K562 (cell line): ENCODE data around the gene PLXNB3. TPM values are rescaled to one million over a fixed set of nuclear protein-coding genes. Genes with fewer than 3 reads are reported as not detected.
A peak's percentile ranks its signal among the peaks of the same experiment; 100 is the strongest.

Experiments used
- CREB3L1 ChIP-seq: fragments of 450-650 bp; IDR thresholded peaks from 2 replicates; pipeline ENCODE4 v1.6.1; 2014; ENCODE audit warnings: low read depth, mild to moderate bottlenecking, moderate library complexity, borderline replicate concordance
- E2F5 ChIP-seq: sonication (generic); formaldehyde crosslinking; IDR thresholded peaks from 2 replicates; pipeline ENCODE4 v1.8.0; 2022; ENCODE audit warnings: mild to moderate bottlenecking, missing genetic modification reagents
- ETV6 ChIP-seq, 3 experiments: fragments of 150-350 bp in 1 of 3; sonication (generic) in 1 of 3; formaldehyde crosslinking in 1 of 3; IDR thresholded peaks; 2 replicates each; pipeline versions ENCODE4 v1.6.1 to v1.8.0; 2014 to 2022; ENCODE audit warnings: borderline replicate concordance in 2 of 3, low read depth in 2 of 3, antibody characterized with exemption in 1 of 3, low read length in 1 of 3, mild to moderate bottlenecking in 1 of 3, missing genetic modification reagents in 1 of 3
- GATA2 ChIP-seq: sonication (generic); formaldehyde crosslinking; IDR thresholded peaks from 2 replicates; pipeline ENCODE4 v1.4.0; 2020; ENCODE audit warnings: mild to moderate bottlenecking, missing genetic modification reagents
- GTF2A2 ChIP-seq: IDR thresholded peaks from 2 replicates; pipeline ENCODE4 v1.6.1; 2016; ENCODE audit warnings: mild to moderate bottlenecking, missing genetic modification characterization, missing compliant biosample characterization
- JUN ChIP-seq, 2 experiments: sonication (generic) in 1 of 2; formaldehyde crosslinking in 1 of 2; IDR thresholded peaks; 2 replicates each; pipeline versions ENCODE4 v1.6.1 to v1.8.0; 2012 to 2022; ENCODE audit warnings: borderline replicate concordance in 2 of 2, mild to moderate bottlenecking in 2 of 2, improper control_type of control experiment in 1 of 2, low read depth in 1 of 2, low read length in 1 of 2, missing genetic modification reagents in 1 of 2
- KAT2B ChIP-seq: IDR thresholded peaks from one replicate; pipeline ENCODE4 v1.6.1; 2012; ENCODE audit warnings: low read depth, mild to moderate bottlenecking, control low read depth, inconsistent platforms, low read length, moderate library complexity
- NFYB ChIP-seq: IDR thresholded peaks from 2 replicates; pipeline ENCODE4 v1.6.1; 2011; ENCODE audit warnings: mild to moderate bottlenecking, moderate library complexity; ENCODE audit not compliant: insufficient read length; ENCODE audit errors: extremely low read depth
- NR2C2 ChIP-seq, 2 experiments: fragments of 200-800 bp in 1 of 2; sonication (Bioruptor generic) in 1 of 2; sonication (generic) in 1 of 2; formaldehyde crosslinking in 1 of 2; IDR thresholded peaks; 2 replicates each; pipeline versions ENCODE4 v1.6.1 to v1.8.0; 2016 to 2022; ENCODE audit warnings: mild to moderate bottlenecking in 1 of 2, missing compliant biosample characterization in 1 of 2, missing genetic modification characterization in 1 of 2, missing genetic modification reagents in 1 of 2
- NR4A1 ChIP-seq, 2 experiments: fragments of 250-450 bp in 1 of 2; fragments of 450-650 bp in 1 of 2; sonication (Bioruptor Pico) in 1 of 2; IDR thresholded peaks; 2 replicates each; pipeline versions ENCODE4 v1.4.0 to v1.6.1; 2016 to 2020; ENCODE audit warnings: mild to moderate bottlenecking in 2 of 2, missing compliant biosample characterization in 1 of 2, missing genetic modification characterization in 1 of 2, moderate library complexity in 1 of 2
- PHF20 ChIP-seq: fragments of 450-650 bp; IDR thresholded peaks from 2 replicates; pipeline ENCODE4 v1.6.1; 2018; ENCODE audit not compliant: partially characterized antibody
- RBM14 ChIP-seq: fragments of 200-400 bp; formaldehyde crosslinking; IDR thresholded peaks from 2 replicates; pipeline ENCODE4 v1.6.1; 2018; ENCODE audit warnings: low read depth, mild to moderate bottlenecking, low read length, moderate library complexity, borderline replicate concordance; ENCODE audit not compliant: insufficient read depth
- SOX6 ChIP-seq: fragments of 450-650 bp; IDR thresholded peaks from 2 replicates; pipeline ENCODE4 v1.6.1; 2014; ENCODE audit warnings: mild to moderate bottlenecking
- STAT6 ChIP-seq: sonication (generic); formaldehyde crosslinking; IDR thresholded peaks from 2 replicates; pipeline ENCODE4 v1.8.1; 2023; ENCODE audit warnings: mild to moderate bottlenecking, missing genetic modification reagents
- SUPT5H ChIP-seq: fragments of 450-650 bp; IDR thresholded peaks from 2 replicates; pipeline ENCODE4 v1.6.1; 2016
- TAF7 ChIP-seq: fragments of 450-650 bp; IDR thresholded peaks from 2 replicates; pipeline ENCODE4 v1.6.1; 2016; ENCODE audit warnings: missing genetic modification characterization, missing compliant biosample characterization
- YY1 ChIP-seq, 3 experiments: IDR thresholded peaks; 2 replicates each; pipeline ENCODE4 v1.6.1; 2011; ENCODE audit warnings: low read length in 2 of 3, mild to moderate bottlenecking in 2 of 3, moderate library complexity in 2 of 3, borderline replicate concordance in 1 of 3, control low read depth in 1 of 3, low read depth in 1 of 3; ENCODE audit not compliant: insufficient read depth in 3 of 3, insufficient replicate concordance in 2 of 3, control insufficient read depth in 1 of 3, insufficient read length in 1 of 3; ENCODE audit errors: extremely low read depth in 1 of 3
- ZNF143 ChIP-seq: sonication (generic); formaldehyde crosslinking; IDR thresholded peaks from 2 replicates; pipeline ENCODE4 v1.9.0; 2022; ENCODE audit warnings: mild to moderate bottlenecking, missing genetic modification reagents
- polyA plus RNA-seq, 8 experiments: library from polyadenylated mRNA; depleted of rRNA in 4 of 8; stranded (reverse) in 5 of 8; unstranded in 3 of 8; fragments of >200 nt; fragmentation: Nextera tagmentation in 2 of 8; fragmentation: Illumina TruSeq in 1 of 8; extraction: Ambion mirVana in 2 of 8; extraction: Trizol in 1 of 8; gene quantifications; 2 replicates each; pipeline versions ENCODE4 v1.2.1 to v1.2.3, GENCODE V29; 2011 to 2014; ENCODE audit warnings: inconsistent platforms in 1 of 8, missing spikeins in 1 of 8
- total RNA-seq, 7 experiments: library from RNA; depleted of rRNA in 6 of 7; stranded (reverse); fragments of >200 nt in 6 of 7; fragmentation: Illumina TruSeq in 2 of 7; extraction: Trizol in 2 of 7; gene quantifications; 2 replicates each; pipeline versions ENCODE4 v1.2.1 to v1.2.3, GENCODE V29; 2011 to 2021; ENCODE audit warnings: low replicate concordance in 1 of 7

The PLXNB3 gene
- total and polyA plus RNA-seq, 9 of the 15 experiments (the other 6 are each of a cell fraction or from before 2014, with no cell fraction given): 0.22 to 2.0 (median 1.4) TPM; not detected in 2

- no peak for TF ChIP-seq NR4A1 (CRISPR knock-in tag; IDR thresholded peaks at IDR 0.05)
- no peak for TF ChIP-seq NR4A1 (tag; IDR thresholded peaks at IDR 0.05)
- no peak for TF ChIP-seq GATA2 (CRISPR knock-in tag)
- 0 out of 2 replicates have a peak, but pooled peaks have one; percentile 31 for TF ChIP-seq JUN (IDR thresholded peaks at IDR 0.05; ENCODE audit: borderline replicate concordance, low read depth, low read length)
- no peak for TF ChIP-seq JUN (CRISPR knock-in tag; IDR thresholded peaks at IDR 0.05; ENCODE audit: borderline replicate concordance)
- no peak for TF ChIP-seq E2F5 (CRISPR knock-in tag)
- no peak for TF ChIP-seq GTF2A2 (tag)
- TF ChIP-seq RBM14: no peak
- no peak; the same call in 1 of the 2 replicates for TF ChIP-seq STAT6 (CRISPR knock-in tag)
- no peak for TF ChIP-seq KAT2B
- peak; percentile 93 for TF ChIP-seq CREB3L1
- peak; percentile 89 for TF ChIP-seq TAF7
- no peak for TF ChIP-seq ETV6 (IDR thresholded peaks at IDR 0.05; ENCODE audit: borderline replicate concordance in 1 of 2, low read depth in 2 of 2, low read length in 1 of 2)
- TF ChIP-seq ETV6 (CRISPR knock-in tag; IDR thresholded peaks at IDR 0.05; ENCODE audit: borderline replicate concordance): no peak
- peak; percentile 42; the same call in 1 of the 2 replicates for TF ChIP-seq NR2C2 (CRISPR knock-in tag; IDR thresholded peaks at IDR 0.05)
- no peak for TF ChIP-seq NR2C2 (tag; IDR thresholded peaks at IDR 0.05)
- TF ChIP-seq ZNF143 (CRISPR knock-in tag): no peak
- peak; percentile 74 for TF ChIP-seq SUPT5H
- peak; percentile 78 to 96 (median 93) for TF ChIP-seq YY1 (IDR thresholded peaks at IDR 0.05; ENCODE audit: borderline replicate concordance in 1 of 3, control insufficient read depth in 1 of 3, extremely low read depth in 1 of 3, insufficient read depth in 3 of 3, insufficient read length in 1 of 3, insufficient replicate concordance in 2 of 3, low read depth in 1 of 3, low read length in 2 of 3)
- TF ChIP-seq PHF20: no peak
- TF ChIP-seq SOX6: peak; percentile 50; the same call in 1 of the 2 replicates
- peak; percentile 80 for TF ChIP-seq NFYB
Observed at GRCh38 chrX:153794018-153794896, 30.2 kb downstream of the PLXNB3 start, which contains the start of the genes IDH3G and SSR4 (continued).
